ENCODE measurements around the gene AIFM3. TPM values are rescaled to one million over a fixed set of nuclear protein-coding genes. Genes with fewer than 3 reads are reported as not detected.
"Not testable (repeated sequence)": the region's sequence is repeated elsewhere in the genome, so short reads cannot be mapped to it uniquely, and the experiment has no call there.

The AIFM3 gene
- total and polyA plus RNA-seq, 10 donors: 2.0 to 8.7 (median 5.7) TPM

- DNase-seq: no peak
- WGBS, 5 donors: 85 to 91% (median 89%) methylated on average over 4 of the region's 4 CpGs
- Histone ChIP-seq H3K36me3 (peaks cover 0 to 25% (median under 1%) of the 10 kb centered on the region in 6 donors), H3K4me3 (no peak overlapping the region), H3K4me1 (peaks cover 11 to 99% (median 77%) of the 10 kb centered on the region in 6 donors), H3K27ac (no peak overlapping the region), H3K27me3 (replicated peaks in 1 of 7) (no peaks in the 10 kb centered on the region), H3K9me3 (no peaks in the 10 kb centered on the region)
- intact Hi-C loops (cut with DNase I; ENCODE audit: low total_unique reads): no loop called here
- TF ChIP-seq POLR2AphosphoS5 (IDR thresholded peaks at IDR 0.05): no peak
- TF ChIP-seq CTCF (IDR thresholded peaks at IDR 0.05 in 8 of 11, conservative IDR thresholded peaks at IDR 0.05 in 3 of 11): no peak
- TF ChIP-seq POLR2A (IDR thresholded peaks at IDR 0.05): no peak
Measured at GRCh38 chr22:20928573-20928967, 38.5 kb upstream of the AIFM3 start.

- intact Hi-C loops (cut with DNase I; ENCODE audit: low total_unique reads): no loop called here
- WGBS, 5 donors: 93 to 100% (median 98%) methylated on average over 1 of the region's 1 CpG
- Histone ChIP-seq H3K36me3 (peaks cover 0 to 29% (median 15%) of the 10 kb centered on the region in 6 donors), H3K9me3 (no peaks in the 10 kb centered on the region), H3K27me3 (replicated peaks in 1 of 7) (no peaks in the 10 kb centered on the region), H3K4me1 (peaks cover 10 to 95% (median 67%) of the 10 kb centered on the region in 6 donors), H3K27ac (no peak overlapping the region), H3K4me3 (no peak overlapping the region)
- no peak for DNase-seq
- TF ChIP-seq POLR2A (IDR thresholded peaks at IDR 0.05) (no peak), CTCF (IDR thresholded peaks at IDR 0.05 in 8 of 11, conservative IDR thresholded peaks at IDR 0.05 in 3 of 11) (no peak), POLR2AphosphoS5 (IDR thresholded peaks at IDR 0.05) (no peak)
Measured at GRCh38 chr22:20930004-20930403, 37.1 kb upstream of the AIFM3 start.

GRCh38 chr22:20930435-20930834, 36.6 kb upstream of the AIFM3 start:
- H3K27me3 ChIP-seq (replicated peaks in 1 of 7); DNase-seq; H3K4me3 ChIP-seq; H3K27ac ChIP-seq; intact Hi-C loops (cut with DNase I; ENCODE audit: low total_unique reads); H3K9me3 ChIP-seq: not testable (repeated sequence)
- peaks cover 10 to 95% (median 65%) of the 10 kb centered on the region in 6 donors for H3K4me1 ChIP-seq
- 94 to 99% (median 96%) methylated on average over 12 of the region's 12 CpGs for WGBS, 5 donors
- H3K36me3 ChIP-seq: peaks cover 0 to 30% (median 19%) of the 10 kb centered on the region in 6 donors

GRCh38 chr22:20931126-20931654, 35.9 kb upstream of the AIFM3 start:
- H3K27me3 ChIP-seq (replicated peaks in 1 of 7): no peaks in the 10 kb centered on the region

More at GRCh38 chr22:20931126-20931654, 35.9 kb upstream of the AIFM3 start:
- DNase-seq: no peak
- Histone ChIP-seq H3K9me3 (no peaks in the 10 kb centered on the region), H3K4me1 (peaks cover 7 to 95% (median 64%) of the 10 kb centered on the region in 6 donors), H3K36me3 (peaks cover 0 to 35% (median 22%) of the 10 kb centered on the region in 6 donors), H3K27ac (no peak overlapping the region), H3K4me3 (no peak overlapping the region)
- intact Hi-C loops (cut with DNase I; ENCODE audit: low total_unique reads): no loop called here
- 88 to 98% (median 94%) methylated on average over 4 of the region's 4 CpGs for WGBS, 5 donors
- TF ChIP-seq CTCF (IDR thresholded peaks at IDR 0.05 in 8 of 11, conservative IDR thresholded peaks at IDR 0.05 in 3 of 11): no peak

Measured in spleen (tissue), 11 donors.